ENCODE measurements around the gene NSRP1. TPM values are rescaled to one million over a fixed set of nuclear protein-coding genes. Genes with fewer than 3 reads are reported as not detected.

NSRP1 gene
- total and polyA plus RNA-seq, 10 donors, result 15.5 to 39.8 (median 27.9) TPM

GRCh38 chr17:30207655-30208054 lies 91.0 kb downstream of the NSRP1 start:
- peak; percentile 28 for DNase-seq
- no peak overlapping the region for H3K27ac ChIP-seq
- no peaks in the 10 kb centered on the region for H3K4me1 ChIP-seq
- H3K36me3 ChIP-seq, result no peaks in the 10 kb centered on the region
- intact Hi-C loops (cut with DNase I; ENCODE audit: low total_unique reads), result no loop called here
- H3K27me3 ChIP-seq (replicated peaks in 1 of 7), result peaks cover 0 to 36% (median 0%) of the 10 kb centered on the region in 7 donors
- WGBS, 5 donors, result 77 to 86% (median 82%) methylated on average over 9 of the region's 9 CpGs
- no peaks in the 10 kb centered on the region for H3K9me3 ChIP-seq
- TF ChIP-seq POLR2AphosphoS5 (IDR thresholded peaks at IDR 0.05), result no peak
- TF ChIP-seq, protein P1, sequence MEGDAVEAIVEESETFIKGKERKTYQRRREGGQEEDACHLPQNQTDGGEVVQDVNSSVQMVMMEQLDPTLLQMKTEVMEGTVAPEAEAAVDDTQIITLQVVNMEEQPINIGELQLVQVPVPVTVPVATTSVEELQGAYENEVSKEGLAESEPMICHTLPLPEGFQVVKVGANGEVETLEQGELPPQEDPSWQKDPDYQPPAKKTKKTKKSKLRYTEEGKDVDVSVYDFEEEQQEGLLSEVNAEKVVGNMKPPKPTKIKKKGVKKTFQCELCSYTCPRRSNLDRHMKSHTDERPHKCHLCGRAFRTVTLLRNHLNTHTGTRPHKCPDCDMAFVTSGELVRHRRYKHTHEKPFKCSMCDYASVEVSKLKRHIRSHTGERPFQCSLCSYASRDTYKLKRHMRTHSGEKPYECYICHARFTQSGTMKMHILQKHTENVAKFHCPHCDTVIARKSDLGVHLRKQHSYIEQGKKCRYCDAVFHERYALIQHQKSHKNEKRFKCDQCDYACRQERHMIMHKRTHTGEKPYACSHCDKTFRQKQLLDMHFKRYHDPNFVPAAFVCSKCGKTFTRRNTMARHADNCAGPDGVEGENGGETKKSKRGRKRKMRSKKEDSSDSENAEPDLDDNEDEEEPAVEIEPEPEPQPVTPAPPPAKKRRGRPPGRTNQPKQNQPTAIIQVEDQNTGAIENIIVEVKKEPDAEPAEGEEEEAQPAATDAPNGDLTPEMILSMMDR (IDR thresholded peaks at IDR 0.05 in 8 of 11, conservative IDR thresholded peaks at IDR 0.05 in 3 of 11), result no peak
- no peak for TF ChIP-seq POLR2A (IDR thresholded peaks at IDR 0.05)
- H3K4me3 ChIP-seq, result no peak overlapping the region

DNA sequence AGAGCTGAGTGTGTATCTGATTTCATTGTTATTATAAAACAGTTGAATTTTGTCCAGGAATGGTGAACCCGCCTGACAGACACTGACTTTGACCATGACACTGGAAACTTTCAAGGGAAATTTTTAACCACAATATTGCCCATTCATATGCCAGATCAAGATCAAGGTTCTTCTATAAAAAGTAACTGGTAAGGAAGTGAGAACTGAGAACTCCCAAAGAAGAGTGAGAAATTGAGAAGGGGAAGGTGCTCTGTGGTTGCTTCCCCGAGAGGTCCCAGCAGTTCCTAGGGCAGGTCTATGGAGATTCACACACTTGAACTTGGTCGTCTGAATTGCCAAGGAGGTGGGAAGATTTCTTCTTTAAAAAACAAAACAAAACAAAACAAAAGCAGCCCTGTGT lies 91.6 kb downstream of the NSRP1 start:
- Histone ChIP-seq H3K27me3 (replicated peaks in 1 of 7) (peaks cover 0 to 32% (median 0%) of the 10 kb centered on the region in 7 donors), H3K9me3 (no peaks in the 10 kb centered on the region), H3K4me3 (no peak overlapping the region), H3K36me3 (no peaks in the 10 kb centered on the region), H3K27ac (no peak overlapping the region), H3K4me1 (no peaks in the 10 kb centered on the region)
- 28 to 38% (median 31%) methylated on average over 3 of the region's 3 CpGs for WGBS, 5 donors
- TF ChIP-seq POLR2A (IDR thresholded peaks at IDR 0.05), result no peak
- TF ChIP-seq, protein P1 (IDR thresholded peaks at IDR 0.05 in 8 of 11, conservative IDR thresholded peaks at IDR 0.05 in 3 of 11), result no peak
- TF ChIP-seq POLR2AphosphoS5 (IDR thresholded peaks at IDR 0.05), result no peak
- intact Hi-C loops (cut with DNase I; ENCODE audit: low total_unique reads), result no loop called here
- DNase-seq, result no peak

DNA sequence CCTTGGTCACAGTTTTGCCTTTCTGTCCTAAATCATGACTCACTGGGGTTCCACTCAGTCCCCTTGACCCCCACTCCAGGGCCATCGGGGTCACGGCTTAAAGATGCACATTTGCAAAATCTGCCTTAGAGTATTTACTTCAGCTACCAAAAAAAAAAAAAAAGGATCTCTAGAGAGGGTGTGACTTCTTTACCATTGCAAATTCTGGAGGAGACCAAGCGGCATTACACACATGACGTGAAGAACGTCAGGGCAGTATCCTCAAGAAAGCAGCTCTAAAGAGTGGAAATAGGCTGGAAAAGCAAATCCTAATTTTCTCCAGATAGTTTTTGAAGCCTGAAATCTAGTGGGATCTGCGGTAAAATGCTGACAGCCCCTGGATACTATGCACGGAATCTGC lies 93.3 kb downstream of the NSRP1 start:
- Histone ChIP-seq H3K4me1 (no peaks in the 10 kb centered on the region), H3K4me3 (no peak overlapping the region), H3K9me3 (no peaks in the 10 kb centered on the region), H3K27ac (no peak overlapping the region), H3K36me3 (no peaks in the 10 kb centered on the region), H3K27me3 (replicated peaks in 1 of 7) (peaks cover 0 to 15% (median 0%) of the 10 kb centered on the region in 7 donors)
- DNase-seq, result no peak
- TF ChIP-seq POLR2A (IDR thresholded peaks at IDR 0.05) (no peak), POLR2AphosphoS5 (IDR thresholded peaks at IDR 0.05) (no peak)
- TF ChIP-seq, protein P1 (IDR thresholded peaks at IDR 0.05 in 8 of 11, conservative IDR thresholded peaks at IDR 0.05 in 3 of 11), result no peak
- WGBS, 5 donors, result 89 to 94% (median 91%) methylated on average over 7 of the region's 7 CpGs
- intact Hi-C loops (cut with DNase I; ENCODE audit: low total_unique reads), result no loop called here

DNA sequence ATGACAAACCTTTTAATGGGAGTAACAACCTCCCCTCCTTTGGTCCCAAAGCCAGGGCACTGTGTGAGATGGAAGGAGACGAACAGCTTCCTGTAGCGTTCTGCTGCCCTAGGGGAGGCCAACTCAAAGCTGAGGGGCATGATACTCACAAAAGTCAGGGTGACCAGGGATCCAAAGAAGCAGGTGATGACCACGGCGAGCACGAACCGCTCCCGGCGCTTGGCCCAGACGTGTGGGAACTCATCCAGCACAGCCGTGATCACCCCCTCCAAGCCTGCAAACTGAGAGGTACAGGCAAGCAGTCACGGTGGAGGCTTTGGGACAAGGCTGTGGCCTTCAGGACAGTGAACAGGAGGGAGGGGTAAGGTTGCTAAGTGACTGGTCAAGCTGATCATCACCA lies 93.8 kb downstream of the NSRP1 start:
- H3K27ac ChIP-seq, result no peak overlapping the region
- H3K4me1 ChIP-seq, result no peaks in the 10 kb centered on the region
- intact Hi-C loops (cut with DNase I; ENCODE audit: low total_unique reads), result no loop called here
- H3K9me3 ChIP-seq, result no peaks in the 10 kb centered on the region
- TF ChIP-seq, protein P1 (IDR thresholded peaks at IDR 0.05 in 8 of 11, conservative IDR thresholded peaks at IDR 0.05 in 3 of 11), result no peak
- TF ChIP-seq POLR2AphosphoS5 (IDR thresholded peaks at IDR 0.05) (no peak), POLR2A (IDR thresholded peaks at IDR 0.05) (no peak)
- WGBS, 5 donors, result 77 to 94% (median 88%) methylated on average over 2 to 11 of the region's 11 CpGs
- DNase-seq, result peak; percentile 33
- no peaks in the 10 kb centered on the region for H3K36me3 ChIP-seq
- no peak overlapping the region for H3K4me3 ChIP-seq
- peaks cover 0 to 10% (median 0%) of the 10 kb centered on the region in 7 donors for H3K27me3 ChIP-seq (replicated peaks in 1 of 7)
